Natural killer cell (primary cell): ENCODE data around the gene CDCP2. TPM values are rescaled to one million over a fixed set of nuclear protein-coding genes. Genes with fewer than 3 reads are reported as not detected.

Source experiments
- ATAC-seq, 3 donors: fragments of 150-1000 bp in 2 of 3; fragments of 200-7000 bp in 1 of 3; cut with Tn5 transposase; 1 replicate in 1 of 3; 2 replicates in 2 of 3; pipeline ENCODE4 v1.10.0; 2021; ENCODE audit warnings: mild to moderate bottlenecking in 2 of 3, moderate library complexity in 2 of 3
- DNase-seq, 2 donors: peaks; one replicate each; pipeline versions ENCODE4 v3.0.0 to v3.0.0-alpha.2; 2013 to 2021; ENCODE audit warnings: mixed read lengths in 1 of 2
- H3K27ac ChIP-seq: one replicate; pipeline ENCODE4 v1.5.1; 2013; ENCODE audit warnings: mild to moderate bottlenecking, low read length
- H3K27me3 ChIP-seq: one replicate; pipeline ENCODE4 v1.6.1; 2013; ENCODE audit warnings: low read length; ENCODE audit not compliant: control insufficient read depth, insufficient read depth
- H3K36me3 ChIP-seq: one replicate; pipeline ENCODE4 v1.6.1; 2013; ENCODE audit warnings: low read length; ENCODE audit not compliant: control insufficient read depth, insufficient read depth
- H3K4me1 ChIP-seq: one replicate; pipeline ENCODE4 v1.6.1; 2013; ENCODE audit warnings: low read length; ENCODE audit not compliant: control insufficient read depth, insufficient read depth
- H3K4me3 ChIP-seq: one replicate; pipeline ENCODE4 v1.5.1; 2013; ENCODE audit warnings: low read length
- H3K9me3 ChIP-seq: one replicate; pipeline ENCODE4 v1.6.1; 2013; ENCODE audit warnings: low read length; ENCODE audit not compliant: control insufficient read depth, insufficient read depth
- H3K27ac Mint-ChIP-seq, 2 donors: one replicate each; pipeline ENCODE4 v1.8.0; 2022; ENCODE audit warnings: mild to moderate bottlenecking in 2 of 2, mixed read lengths in 2 of 2, moderate library complexity in 1 of 2
- H3K27me3 Mint-ChIP-seq, 2 donors: one replicate each; pipeline ENCODE4 v1.8.0; 2022; ENCODE audit warnings: low read depth in 2 of 2, mixed read lengths in 2 of 2
- H3K36me3 Mint-ChIP-seq: one replicate; pipeline ENCODE4 v1.8.0; 2022; ENCODE audit warnings: mixed read lengths
- H3K4me1 Mint-ChIP-seq, 2 donors: one replicate each; pipeline ENCODE4 v1.8.0; 2022; ENCODE audit warnings: mixed read lengths in 2 of 2
- H3K4me3 Mint-ChIP-seq: one replicate; pipeline ENCODE4 v1.8.0; 2022; ENCODE audit warnings: mild to moderate bottlenecking, moderate library complexity, mixed read lengths
- H3K9me3 Mint-ChIP-seq, 2 donors: one replicate each; pipeline ENCODE4 v1.8.0; 2022; ENCODE audit warnings: mixed read lengths in 2 of 2
- CTCF ChIP-seq: fragments of 200-600 bp; IDR thresholded peaks from one replicate; pipeline ENCODE4 v1.8.0; 2022; ENCODE audit warnings: antibody characterized with exemption
- WGBS: methylation state at CpG from one replicate; pipeline ENCODE4 v1.1.7; 2013; ENCODE audit warnings: missing lambda C conversion rate; ENCODE audit not compliant: insufficient coverage; 5-methylcytosine and 5-hydroxymethylcytosine counted together
- intact Hi-C: fragments of 100-400 bp; cut with micrococcal nuclease; formaldehyde crosslinking; loops from one replicate; pipeline ENCODE4 v1.14.2; 2022
- total RNA-seq, 4 donors: library from RNA; stranded (reverse); fragments of 120-200 nt in 1 of 4; gene quantifications; one replicate each; pipeline versions ENCODE4 v1.2.3 to v1.2.4, GENCODE V29; 2013 to 2022

Gene CDCP2
- total RNA-seq, 3 donors from 2014 or later (not counting 1 experiment from before 2014, with no cell fraction given) = 0.30 TPM; not detected in 2

- Histone ChIP-seq H3K4me1 (no peaks in the 10 kb centered on the region), H3K4me3 (no peak overlapping the region), H3K9me3 (no peaks in the 10 kb centered on the region), H3K36me3 (no peaks in the 10 kb centered on the region), H3K27ac (no peak overlapping the region), H3K27me3 (no peaks in the 10 kb centered on the region)
- intact Hi-C loops = no loop called here
- TF ChIP-seq CTCF = no peak
- no peak overlapping the region for H3K27ac Mint-ChIP-seq
- H3K4me3 Mint-ChIP-seq = no peak overlapping the region
- ATAC-seq (no peak), DNase-seq (no peak)
- no peaks in the 10 kb centered on the region for H3K27me3 Mint-ChIP-seq
- WGBS = 97% methylated on average over 3 of the region's 3 CpGs
- no peaks in the 10 kb centered on the region for H3K4me1 Mint-ChIP-seq
- H3K36me3 Mint-ChIP-seq = no peaks in the 10 kb centered on the region
- H3K9me3 Mint-ChIP-seq = no peaks in the 10 kb centered on the region
Observed at GRCh38 chr1:54163051-54163450, 10.3 kb upstream of the CDCP2 start.

- Histone ChIP-seq H3K27me3 (no peaks in the 10 kb centered on the region), H3K27ac (no peak overlapping the region), H3K9me3 (no peaks in the 10 kb centered on the region), H3K4me1 (no peaks in the 10 kb centered on the region), H3K4me3 (no peak overlapping the region), H3K36me3 (no peaks in the 10 kb centered on the region)
- Mint-ChIP-seq H3K4me3 (no peak overlapping the region), H3K36me3 (no peaks in the 10 kb centered on the region), H3K27ac (no peak overlapping the region), H3K27me3 (no peaks in the 10 kb centered on the region), H3K9me3 (no peaks in the 10 kb centered on the region), H3K4me1 (no peaks in the 10 kb centered on the region)
- intact Hi-C loops = no loop called here
- WGBS = 87% methylated on average over 5 of the region's 6 CpGs
- DNase-seq (no peak), ATAC-seq (no peak)
- TF ChIP-seq CTCF = no peak
Observed at GRCh38 chr1:54161495-54162168, 8.8 kb upstream of the CDCP2 start.

DNA sequence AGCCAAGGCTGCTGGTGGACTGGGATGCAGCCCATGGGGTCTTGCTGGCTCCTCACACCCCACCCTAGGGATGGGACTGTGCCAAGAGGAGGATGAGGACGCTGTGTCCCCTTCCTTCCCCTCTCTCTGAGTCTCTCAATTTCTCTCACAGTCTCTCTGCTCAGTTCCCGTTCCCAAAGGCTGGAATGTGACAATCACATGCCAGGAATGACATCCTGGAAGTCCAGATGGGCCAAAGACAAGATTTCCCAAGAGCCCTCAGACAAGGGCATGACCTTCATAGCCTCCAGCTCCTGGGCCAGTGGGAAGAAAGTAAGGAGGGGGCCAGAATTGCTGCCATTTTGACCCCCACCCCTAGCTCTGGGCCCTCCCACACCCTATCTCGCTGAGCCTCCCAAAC is 7.6 kb upstream of the CDCP2 start:
- intact Hi-C loops = no loop called here
- Histone ChIP-seq H3K9me3 (no peaks in the 10 kb centered on the region), H3K4me3 (no peak overlapping the region), H3K36me3 (no peaks in the 10 kb centered on the region), H3K4me1 (no peaks in the 10 kb centered on the region), H3K27ac (no peak overlapping the region), H3K27me3 (no peaks in the 10 kb centered on the region)
- Mint-ChIP-seq H3K36me3 (no peaks in the 10 kb centered on the region), H3K9me3 (no peaks in the 10 kb centered on the region), H3K4me1 (no peaks in the 10 kb centered on the region), H3K27me3 (no peaks in the 10 kb centered on the region), H3K27ac (no peak overlapping the region), H3K4me3 (no peak overlapping the region)
- ATAC-seq = no peak
- TF ChIP-seq CTCF = no peak
- DNase-seq = no peak
- WGBS = 74% methylated on average over 3 of the region's 3 CpGs

GRCh38 chr1:54159733-54160316 is 7.0 kb upstream of the CDCP2 start:
- no peak overlapping the region for H3K27ac ChIP-seq
- no peaks in the 10 kb centered on the region for H3K27me3 Mint-ChIP-seq
- no peaks in the 10 kb centered on the region for H3K36me3 ChIP-seq
- no peaks in the 10 kb centered on the region for H3K4me1 Mint-ChIP-seq
- 71% methylated on average over 4 of the region's 4 CpGs for WGBS
- H3K9me3 Mint-ChIP-seq = no peaks in the 10 kb centered on the region
- ATAC-seq (no peak), DNase-seq (no peak)
- H3K4me3 Mint-ChIP-seq = no peak overlapping the region
- no peaks in the 10 kb centered on the region for H3K36me3 Mint-ChIP-seq
- H3K27ac Mint-ChIP-seq = no peak overlapping the region
- intact Hi-C loops = no loop called here
- no peaks in the 10 kb centered on the region for H3K27me3 ChIP-seq
- H3K4me3 ChIP-seq = no peak overlapping the region
- H3K9me3 ChIP-seq = no peaks in the 10 kb centered on the region
- TF ChIP-seq CTCF = no peak
- H3K4me1 ChIP-seq = no peaks in the 10 kb centered on the region
